ENCODE data around the gene FBN1.

DNA sequence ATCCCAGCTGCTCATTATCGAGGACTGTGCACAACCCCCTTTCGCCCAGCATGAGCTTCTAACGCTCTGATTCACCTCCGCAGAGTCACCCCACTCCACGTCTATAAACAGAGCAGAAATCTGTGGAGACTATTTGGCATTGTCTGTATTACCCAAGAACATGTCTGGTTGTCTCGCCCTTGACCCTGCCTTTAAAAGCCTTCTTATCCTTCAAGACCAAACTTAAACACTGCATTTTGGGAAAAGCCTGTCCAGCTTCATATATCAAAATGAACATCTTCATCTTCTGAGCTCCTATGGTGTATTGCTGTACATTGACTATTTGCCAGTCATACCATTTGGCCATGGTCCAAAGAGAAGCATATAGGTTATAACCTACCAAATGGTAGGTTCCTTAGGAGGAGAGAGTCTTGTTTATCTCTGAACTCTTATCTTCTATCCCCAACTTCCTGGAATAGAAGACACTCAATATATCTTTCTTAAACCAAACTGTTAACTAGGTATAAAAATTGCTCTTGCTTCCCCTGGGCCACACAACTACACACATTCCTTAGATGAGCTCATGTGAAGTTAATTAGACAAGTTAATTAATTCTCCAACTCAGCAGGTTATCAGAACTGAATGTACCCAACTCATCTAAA, 90.1 kb downstream of the FBN1 start:
- TF ChIP-seq, protein P1, sequence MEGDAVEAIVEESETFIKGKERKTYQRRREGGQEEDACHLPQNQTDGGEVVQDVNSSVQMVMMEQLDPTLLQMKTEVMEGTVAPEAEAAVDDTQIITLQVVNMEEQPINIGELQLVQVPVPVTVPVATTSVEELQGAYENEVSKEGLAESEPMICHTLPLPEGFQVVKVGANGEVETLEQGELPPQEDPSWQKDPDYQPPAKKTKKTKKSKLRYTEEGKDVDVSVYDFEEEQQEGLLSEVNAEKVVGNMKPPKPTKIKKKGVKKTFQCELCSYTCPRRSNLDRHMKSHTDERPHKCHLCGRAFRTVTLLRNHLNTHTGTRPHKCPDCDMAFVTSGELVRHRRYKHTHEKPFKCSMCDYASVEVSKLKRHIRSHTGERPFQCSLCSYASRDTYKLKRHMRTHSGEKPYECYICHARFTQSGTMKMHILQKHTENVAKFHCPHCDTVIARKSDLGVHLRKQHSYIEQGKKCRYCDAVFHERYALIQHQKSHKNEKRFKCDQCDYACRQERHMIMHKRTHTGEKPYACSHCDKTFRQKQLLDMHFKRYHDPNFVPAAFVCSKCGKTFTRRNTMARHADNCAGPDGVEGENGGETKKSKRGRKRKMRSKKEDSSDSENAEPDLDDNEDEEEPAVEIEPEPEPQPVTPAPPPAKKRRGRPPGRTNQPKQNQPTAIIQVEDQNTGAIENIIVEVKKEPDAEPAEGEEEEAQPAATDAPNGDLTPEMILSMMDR (conservative IDR thresholded peaks at IDR 0.05), result no peak
- no peak for TF ChIP-seq ZFX (IDR thresholded peaks at IDR 0.05)

All from C4-2B (cell line).